Stimulated activated CD4-positive, alpha-beta T cell treated with anti-CD3 and anti-CD28 coated beads, Interleukin-2, amount 100 ng/mL, for 4 hours (primary cell): Measurements from ENCODE around the gene PUS7.
"Not testable (repeated sequence)": the region's sequence is repeated elsewhere in the genome, so short reads cannot be mapped to it uniquely, and the experiment has no call there.

ENCODE experiments used
- DNase-seq: peaks from one replicate; pipeline ENCODE4 v3.0.0-alpha.2; 2020; ENCODE audit warnings: low read depth

The PUS7 gene

DNA sequence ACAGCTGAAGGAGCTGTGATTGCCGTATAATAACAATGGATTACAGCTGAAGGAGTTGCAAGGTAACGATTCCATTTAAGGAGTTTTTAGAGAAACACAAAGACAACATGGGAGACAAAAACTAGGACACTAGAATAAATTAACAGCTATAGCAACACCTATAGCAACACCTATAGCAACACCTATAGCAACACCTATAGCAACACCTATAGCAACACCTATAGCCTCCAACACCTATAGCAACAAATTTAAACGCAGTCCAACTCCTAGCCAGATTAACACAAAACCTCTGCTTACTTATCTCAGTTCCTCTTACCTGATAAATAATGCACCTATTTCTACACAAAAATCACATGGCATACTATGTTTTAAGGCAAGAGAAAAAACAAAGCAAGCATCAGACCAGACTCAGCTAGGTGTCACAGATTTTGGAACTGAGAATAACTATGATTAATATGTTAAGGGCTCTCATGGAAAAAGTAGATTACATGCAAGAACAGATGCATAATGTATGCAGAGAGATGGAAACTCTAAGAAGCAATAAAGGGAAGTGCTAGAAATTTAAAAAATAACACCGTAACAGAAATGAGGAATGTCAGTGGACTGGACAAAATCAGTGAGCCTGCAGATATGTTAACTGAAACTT, 77.6 kb downstream of the PUS7 start:
- DNase-seq, result no peak

DNA sequence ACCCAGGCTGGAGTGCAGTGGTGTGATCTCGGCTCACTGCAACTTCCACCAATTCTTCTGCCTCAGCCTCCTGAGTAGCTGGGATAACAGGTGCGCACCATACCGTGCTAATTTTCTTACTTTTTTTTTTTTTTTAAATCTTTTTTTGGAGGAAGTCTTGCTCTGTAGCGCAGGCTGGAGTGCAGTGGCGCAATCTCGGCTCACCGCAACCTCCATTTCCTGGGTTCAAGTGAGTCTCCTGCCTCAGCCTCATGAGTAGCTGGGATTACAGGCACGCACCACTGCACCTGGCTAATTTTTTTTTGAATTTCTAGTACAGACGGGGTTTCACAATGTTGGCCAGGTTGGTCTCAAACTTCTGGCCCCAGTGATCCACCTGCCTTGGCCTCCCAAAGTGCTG, 79.9 kb downstream of the PUS7 start:
- DNase-seq, result not testable (repeated sequence)

DNA sequence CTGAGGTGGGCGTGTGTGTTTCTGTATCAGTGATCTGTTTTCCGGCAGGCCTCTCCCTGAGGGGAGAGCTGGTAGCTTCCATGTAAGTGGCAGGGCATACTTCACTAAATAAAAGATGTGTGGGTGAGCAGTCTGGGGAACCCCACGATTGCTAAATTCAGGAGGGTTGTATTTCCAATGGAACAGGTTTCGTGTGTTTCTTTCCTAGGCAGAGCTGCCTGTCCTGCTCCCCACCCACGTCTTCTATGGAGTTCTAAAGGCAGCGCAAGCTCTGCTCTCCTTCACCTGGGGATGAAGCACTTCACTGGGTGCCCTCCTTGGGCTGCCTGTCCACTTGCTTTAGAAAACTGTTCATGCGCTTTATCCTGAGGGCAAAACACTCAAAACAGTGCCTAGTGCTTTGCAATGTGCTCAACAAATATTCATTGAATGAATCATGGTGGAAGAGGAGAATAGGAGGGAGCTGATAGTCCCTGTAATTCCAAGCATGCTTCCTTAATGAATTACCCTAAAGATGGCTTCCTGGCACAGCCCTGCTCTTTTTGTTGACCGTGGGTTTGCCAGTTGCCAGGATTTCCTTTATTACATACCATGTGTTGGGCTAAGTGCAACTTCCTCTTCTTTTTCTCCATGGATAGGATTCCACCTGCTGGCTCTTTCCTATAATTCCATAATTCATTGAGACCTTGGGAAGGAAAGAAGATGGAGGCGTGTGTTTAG, 82.7 kb downstream of the PUS7 start:
- DNase-seq, result no peak

DNA sequence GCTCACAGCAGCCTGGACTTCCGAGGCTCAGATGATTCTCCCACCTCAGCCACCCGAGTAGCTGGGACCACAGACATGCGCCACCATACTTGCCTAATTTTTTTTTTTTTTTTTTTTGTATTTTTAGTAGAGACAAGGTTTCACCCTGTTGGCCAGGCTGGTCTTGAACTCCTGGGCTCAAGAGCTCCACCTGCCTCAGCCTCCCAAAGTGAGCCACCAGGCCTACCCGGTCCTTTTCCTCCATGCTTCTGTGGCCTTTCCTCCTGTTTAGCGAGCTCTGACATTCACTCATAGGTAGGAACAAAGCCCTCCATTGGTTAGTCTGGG, 83.3 kb downstream of the PUS7 start:
- no peak for DNase-seq

DNA sequence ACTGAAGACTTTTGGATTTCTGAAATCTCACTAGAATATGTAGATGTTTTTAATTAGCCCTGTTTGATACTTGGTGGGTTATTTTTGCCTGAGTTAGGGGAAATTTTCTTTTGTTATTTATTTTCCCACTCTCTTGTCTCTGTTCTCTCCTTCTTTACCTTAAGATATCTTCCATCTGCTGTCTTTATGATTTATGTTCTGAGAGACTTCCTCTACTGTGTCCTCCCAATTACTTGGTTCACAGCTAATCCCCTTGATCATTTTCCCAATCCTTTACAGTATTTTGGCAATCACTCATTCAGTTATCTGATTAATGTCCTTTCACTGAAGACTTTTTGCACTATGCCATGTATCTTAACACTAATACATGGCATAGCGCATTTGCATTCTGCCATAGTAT, 83.8 kb downstream of the PUS7 start:
- no peak for DNase-seq

DNA sequence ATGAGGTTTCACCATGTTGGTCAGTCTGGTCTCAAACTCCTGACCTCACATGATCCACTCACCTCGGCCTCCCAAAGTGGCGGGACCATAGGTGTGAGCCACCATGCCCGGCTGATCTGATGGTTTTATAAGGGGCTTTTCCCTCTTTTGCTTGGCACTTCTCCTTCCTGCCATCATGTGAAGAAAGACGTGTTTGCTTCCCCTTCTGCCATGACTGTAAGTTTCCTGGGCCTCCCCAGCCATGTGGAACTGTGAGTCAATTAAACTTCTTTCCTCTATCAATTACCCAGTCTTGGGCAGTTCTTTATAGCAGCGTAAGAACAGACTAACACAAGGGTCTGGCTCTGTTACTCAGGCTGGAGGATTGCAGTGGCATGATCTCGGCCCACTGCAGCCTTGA, 84.7 kb downstream of the PUS7 start:
- not testable (repeated sequence) for DNase-seq

DNA sequence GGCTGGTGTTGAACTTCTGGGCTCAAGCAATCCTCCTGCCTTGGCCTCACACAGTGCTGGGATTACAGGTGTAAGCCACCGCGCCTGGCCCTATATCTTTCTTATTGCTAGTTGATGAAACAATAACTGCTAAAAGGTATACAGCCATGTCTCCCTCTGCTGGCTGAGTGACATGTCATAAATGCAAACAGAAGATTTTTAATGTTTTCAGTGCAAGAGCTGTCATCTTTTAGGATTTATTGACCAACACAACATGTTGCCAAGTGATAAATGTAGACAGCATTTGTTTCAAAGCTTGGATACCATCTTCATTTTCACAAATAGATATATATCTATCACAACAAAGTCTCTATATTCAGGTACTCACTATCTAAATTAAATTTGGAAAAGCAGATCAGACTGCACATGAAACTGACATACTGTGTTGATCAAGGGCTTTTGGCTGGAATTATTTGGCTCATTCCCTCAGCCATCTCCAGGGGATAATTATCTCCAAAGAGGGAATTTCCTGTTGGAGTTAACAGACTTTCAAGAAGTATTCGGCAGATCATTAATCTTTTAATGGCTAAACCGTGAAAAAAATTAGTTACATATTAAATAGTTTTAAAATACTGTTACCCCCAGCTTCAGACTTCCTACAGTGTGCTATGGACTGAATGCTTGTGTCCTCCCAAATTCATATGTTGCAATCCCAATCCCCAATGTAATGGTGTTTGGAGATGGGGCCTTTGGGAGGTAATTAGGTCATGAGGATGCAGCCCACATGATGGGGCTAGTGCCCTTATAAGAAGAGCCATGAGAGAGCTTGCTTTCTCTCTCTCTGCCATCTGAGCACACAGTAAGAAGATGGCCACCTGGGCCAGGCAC, 92.1 kb downstream of the PUS7 start:
- DNase-seq, result peak; percentile 29

DNA sequence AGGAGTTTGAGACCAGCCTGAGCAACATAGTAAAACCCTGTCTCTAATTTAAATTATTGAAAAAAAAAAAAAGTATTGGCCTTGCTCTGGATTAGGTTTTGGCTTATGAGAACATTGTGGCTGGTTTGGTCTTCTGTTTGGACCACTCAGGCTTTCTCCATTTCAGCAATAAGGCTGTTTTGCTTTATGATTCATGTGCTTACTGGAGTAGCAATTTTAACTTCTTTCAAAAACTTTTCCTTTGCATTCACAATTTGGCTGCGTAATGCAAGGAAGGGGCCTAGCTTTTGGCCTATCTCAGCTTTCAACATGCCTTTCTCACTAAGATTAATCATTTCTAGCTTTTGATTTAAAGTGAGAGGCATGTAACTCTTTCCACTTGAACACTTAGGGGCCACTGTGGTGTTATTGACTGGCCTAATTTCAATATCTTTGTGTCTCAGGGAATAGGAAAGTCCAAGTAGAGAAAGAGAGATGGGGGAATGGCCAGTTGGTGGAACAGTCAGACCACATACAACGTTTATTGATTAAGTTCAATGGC, 95.4 kb downstream of the PUS7 start:
- no peak for DNase-seq

DNA sequence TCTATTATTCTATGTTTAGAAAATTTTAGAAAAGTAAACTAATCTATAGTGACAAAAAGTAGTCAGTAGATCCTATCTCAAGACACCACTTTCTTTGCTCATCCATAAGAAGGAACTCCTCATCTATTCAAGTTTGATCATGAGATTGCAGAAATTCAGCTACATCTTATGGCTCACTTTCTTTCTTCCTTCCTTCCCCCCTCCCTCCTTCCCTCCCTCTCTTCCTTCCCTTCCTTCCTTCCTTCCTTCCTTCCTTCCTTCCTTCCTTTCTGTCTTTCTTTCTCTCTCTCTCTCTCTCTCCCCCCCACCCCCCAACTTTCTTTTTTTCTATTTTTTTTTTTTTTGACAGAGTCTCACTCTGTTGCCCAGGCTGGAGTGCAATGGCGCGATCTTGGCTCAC, 98.1 kb downstream of the PUS7 start:
- no peak for DNase-seq

DNA sequence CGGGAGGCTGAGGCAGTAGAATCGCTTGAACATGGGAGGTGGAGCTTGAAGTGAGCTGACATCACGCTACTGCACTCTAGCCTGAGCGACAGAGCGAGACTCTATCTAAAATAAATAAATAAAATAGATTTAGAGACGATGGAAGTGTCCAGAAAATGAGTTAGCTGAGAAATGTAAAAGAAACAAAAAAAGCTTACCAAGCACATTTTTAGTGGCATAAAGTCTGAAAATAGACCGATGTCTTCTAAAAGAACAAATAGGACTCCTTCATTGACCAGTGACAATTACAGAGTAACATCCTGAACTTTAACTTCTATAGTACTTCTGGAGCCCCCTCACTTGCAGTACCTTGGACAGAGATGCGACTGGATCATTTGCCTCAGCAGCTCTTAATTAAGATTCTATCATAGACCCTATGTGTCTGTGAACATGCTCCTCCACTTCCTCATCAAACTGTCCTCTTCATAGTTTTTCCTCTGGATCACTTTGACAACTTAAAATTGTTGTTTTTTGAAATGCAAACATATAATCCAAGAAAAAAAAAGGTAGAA, 108.1 kb downstream of the PUS7 start:
- DNase-seq, result no peak

DNA sequence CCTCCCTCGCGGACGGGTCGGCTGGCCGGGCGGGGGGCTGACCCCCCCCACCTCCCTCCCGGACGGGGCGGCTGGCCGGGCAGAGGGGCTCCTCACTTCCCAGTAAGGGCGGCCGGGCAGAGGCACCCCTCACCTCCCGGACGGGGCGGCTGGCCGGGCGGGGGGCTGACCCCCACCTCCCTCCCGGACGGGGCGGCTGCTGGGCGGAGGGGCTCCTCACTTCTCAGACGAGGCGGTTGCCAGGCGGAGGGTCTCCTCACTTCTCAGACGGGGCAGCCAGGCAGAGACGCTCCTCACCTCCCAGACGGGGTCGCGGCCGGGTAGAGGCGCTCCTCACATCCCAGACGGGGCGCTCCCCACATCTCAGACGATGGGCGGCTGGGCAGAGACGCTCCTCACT, 111.3 kb downstream of the PUS7 start:
- not testable (repeated sequence) for DNase-seq

DNA sequence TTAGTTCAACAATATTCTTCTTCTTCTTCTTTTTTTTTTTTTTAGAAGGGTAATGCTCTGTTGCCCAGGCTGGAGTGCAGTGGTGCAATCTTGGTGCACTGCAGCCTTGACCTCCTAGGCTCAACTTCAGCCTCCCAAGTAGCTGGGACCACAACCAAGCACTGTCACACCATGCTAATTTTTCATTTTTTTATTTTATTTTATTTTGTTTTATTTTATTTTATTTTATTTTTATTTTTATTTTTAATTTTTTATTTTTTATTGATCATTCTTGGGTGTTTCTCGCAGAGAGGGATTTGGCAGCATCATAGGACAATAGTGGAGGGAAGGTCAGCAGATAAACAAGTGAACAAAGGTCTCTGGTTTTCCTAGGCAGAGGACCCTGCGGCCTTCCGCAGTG, 112.3 kb downstream of the PUS7 start:
- DNase-seq, result not testable (repeated sequence)

DNA sequence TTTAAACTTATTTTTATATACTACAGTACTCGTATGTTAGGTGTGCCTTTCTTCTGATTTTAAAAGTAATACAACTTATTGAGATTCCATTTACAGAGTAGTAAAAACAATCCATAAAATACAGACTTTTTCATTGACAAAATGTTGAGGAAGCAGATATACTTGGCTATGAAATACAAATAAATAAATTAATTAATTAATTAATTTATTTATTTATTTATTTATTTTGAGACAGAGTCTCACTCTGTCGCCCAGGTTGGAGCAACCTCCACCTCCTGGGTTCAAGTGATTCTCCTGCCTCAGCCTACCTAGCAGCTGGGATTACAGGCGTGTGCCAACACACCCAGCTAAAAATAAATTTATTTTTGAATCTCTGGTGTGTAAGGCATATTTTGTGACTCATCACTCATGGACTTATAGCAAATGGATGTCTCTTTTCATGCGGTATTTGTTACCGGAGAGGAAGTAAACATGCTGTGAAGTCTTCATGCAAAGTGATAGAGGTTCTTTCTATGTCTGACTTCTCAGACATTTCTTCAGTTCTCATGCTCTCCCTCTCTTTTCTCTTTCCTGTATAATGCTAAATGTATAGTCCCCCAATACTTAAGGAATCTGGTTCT, 113.2 kb downstream of the PUS7 start:
- DNase-seq, result no peak
